Measurements from ENCODE around the gene LRRC57. TPM values are rescaled to one million over a fixed set of nuclear protein-coding genes. Genes with fewer than 3 reads are reported as not detected.

The LRRC57 gene
- total and polyA plus RNA-seq, 2 of the 13 experiments (the other 11 are each of a cell fraction or from before 2014, with no cell fraction given): 5.8 to 14.8 TPM

- TF ChIP-seq ZNF292 (CRISPR knock-in tag; IDR thresholded peaks at IDR 0.05; ENCODE audit: borderline replicate concordance, low read depth) (no peak; the same call in 1 of the 2 replicates), ZNF329 (CRISPR knock-in tag; IDR thresholded peaks at IDR 0.05; ENCODE audit: low read depth) (no peak), SALL1 (CRISPR knock-in tag; IDR thresholded peaks at IDR 0.05) (peak; percentile 68), NKX3-1 (CRISPR knock-in tag; IDR thresholded peaks at IDR 0.05) (peak; percentile 80), HDAC1 (CRISPR knock-in tag; IDR thresholded peaks at IDR 0.05) (peak; percentile 98)
Observed at GRCh38 chr15:42548249-42549031, at the start of gene LRRC57, which contains the start of gene HAUS2 (continued).

- no peak overlapping the region for H3K4me2 ChIP-seq (ENCODE audit: low read depth, low read length)
- in situ Hi-C loops (cut with HindIII; ENCODE audit: extremely low pct_ligation_motif_present, low pct_unique_long_range_greater_than_20kb) (no loop called here), intact Hi-C loops (cut with micrococcal nuclease; ENCODE audit: unreplicated experiment) (no loop called here)
- CTCF ChIA-PET (ENCODE audit: low intra/inter-chr PET ratio, low total read pairs): no interaction called here
- H3K27me3 ChIP-seq (ENCODE audit: control insufficient read depth in 1 of 2, insufficient read depth in 2 of 2, low read length in 2 of 2): no peaks in the 10 kb centered on the region
- no peaks in the 10 kb centered on the region for H4K20me1 ChIP-seq (ENCODE audit: insufficient read depth, low read length)
- 92% methylated on average over 4 of the region's 4 CpGs for WGBS (ENCODE audit: low lambda C conversion rate)
- H3K79me2 ChIP-seq (ENCODE audit: insufficient read depth, low read length): no peaks in the 10 kb centered on the region
- H3K36me3 ChIP-seq (replicated peaks in 1 of 2; ENCODE audit: control insufficient read depth in 1 of 2, insufficient read depth in 2 of 2, low read length in 2 of 2): no peaks in the 10 kb centered on the region
- H3K9ac ChIP-seq (ENCODE audit: insufficient read depth, low read depth, low read length): no peak overlapping the region
- peaks cover 15% of the 10 kb centered on the region for H3K4me1 ChIP-seq (ENCODE audit: insufficient read depth, low read length)
- H3K4me3 ChIP-seq (replicated peaks in 1 of 3; ENCODE audit: insufficient read depth in 1 of 3, low read depth in 2 of 3, low read length in 3 of 3): no peak overlapping the region
- ATAC-seq (no peak), FAIRE-seq (no peak), DNase-seq (ENCODE audit: low spot score) (no peak)
- H3K27ac ChIP-seq (ENCODE audit: extremely low read length, insufficient read depth, low read length): no peak overlapping the region
- no peak overlapping the region for H2AFZ ChIP-seq (ENCODE audit: low read length)
- no peaks in the 10 kb centered on the region for H3K9me3 ChIP-seq (ENCODE audit: low read length)
- POLR2A ChIA-PET: interaction anchor here (0.6 kb wide), 1 partner anchor 447 kb away, joined by 3 read pairs; no protein-coding TSS in a partner anchor
- no TSS peak for BruUV-seq (replicated peaks)
- TF ChIP-seq FOXA1 (IDR thresholded peaks at IDR 0.05): no peak
- TF ChIP-seq FOXA1 (CRISPR knock-in tag; IDR thresholded peaks at IDR 0.05): no peak
- no peak for TF ChIP-seq RAD51 (IDR thresholded peaks at IDR 0.05; ENCODE audit: borderline replicate concordance)
- TF ChIP-seq ZNF160 (CRISPR knock-in tag; IDR thresholded peaks at IDR 0.05): no peak
- no peak for TF ChIP-seq ZNF33A (CRISPR knock-in tag; IDR thresholded peaks at IDR 0.05; ENCODE audit: borderline replicate concordance)
- TF ChIP-seq ZNF274 (CRISPR knock-in tag; IDR thresholded peaks at IDR 0.05): no peak
- TF ChIP-seq GFI1 (CRISPR knock-in tag; IDR thresholded peaks at IDR 0.05; ENCODE audit: borderline replicate concordance): no peak
- TF ChIP-seq ZNF207 (IDR thresholded peaks at IDR 0.05; ENCODE audit: borderline replicate concordance): no peak
- TF ChIP-seq HNRNPL (IDR thresholded peaks at IDR 0.05; ENCODE audit: low read depth, low read length): no peak
- TF ChIP-seq PTBP1 (IDR thresholded peaks at IDR 0.05; ENCODE audit: low read depth, low read length, poor library complexity, severe bottlenecking): no peak
- TF ChIP-seq, protein P1, sequence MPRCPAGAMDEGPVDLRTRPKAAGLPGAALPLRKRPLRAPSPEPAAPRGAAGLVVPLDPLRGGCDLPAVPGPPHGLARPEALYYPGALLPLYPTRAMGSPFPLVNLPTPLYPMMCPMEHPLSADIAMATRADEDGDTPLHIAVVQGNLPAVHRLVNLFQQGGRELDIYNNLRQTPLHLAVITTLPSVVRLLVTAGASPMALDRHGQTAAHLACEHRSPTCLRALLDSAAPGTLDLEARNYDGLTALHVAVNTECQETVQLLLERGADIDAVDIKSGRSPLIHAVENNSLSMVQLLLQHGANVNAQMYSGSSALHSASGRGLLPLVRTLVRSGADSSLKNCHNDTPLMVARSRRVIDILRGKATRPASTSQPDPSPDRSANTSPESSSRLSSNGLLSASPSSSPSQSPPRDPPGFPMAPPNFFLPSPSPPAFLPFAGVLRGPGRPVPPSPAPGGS (CRISPR knock-in tag; IDR thresholded peaks at IDR 0.05): no peak
- no peak for TF ChIP-seq GATAD2A (CRISPR knock-in tag; IDR thresholded peaks at IDR 0.05)
- TF ChIP-seq, protein P2, sequence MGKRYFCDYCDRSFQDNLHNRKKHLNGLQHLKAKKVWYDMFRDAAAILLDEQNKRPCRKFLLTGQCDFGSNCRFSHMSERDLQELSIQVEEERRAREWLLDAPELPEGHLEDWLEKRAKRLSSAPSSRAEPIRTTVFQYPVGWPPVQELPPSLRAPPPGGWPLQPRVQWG (CRISPR knock-in tag; IDR thresholded peaks at IDR 0.05; ENCODE audit: borderline replicate concordance, low read depth): no peak
- TF ChIP-seq RARG (CRISPR knock-in tag; IDR thresholded peaks at IDR 0.05; ENCODE audit: low read depth): no peak
- no peak for TF ChIP-seq MTF2 (CRISPR knock-in tag; IDR thresholded peaks at IDR 0.05; ENCODE audit: borderline replicate concordance)
- no peak for TF ChIP-seq ZNF557 (CRISPR knock-in tag; IDR thresholded peaks at IDR 0.05)
- TF ChIP-seq DPF2 (CRISPR knock-in tag; IDR thresholded peaks at IDR 0.05; ENCODE audit: borderline replicate concordance, low read depth): no peak
- no peak for TF ChIP-seq HHEX (CRISPR knock-in tag; IDR thresholded peaks at IDR 0.05)
- no peak for TF ChIP-seq PLRG1 (conservative IDR thresholded peaks at IDR 0.05)
- no peak for TF ChIP-seq EHMT2 (IDR thresholded peaks at IDR 0.05; ENCODE audit: borderline replicate concordance, low read depth, low read length)
Observed at GRCh38 chr15:42595626-42596240, 47.1 kb upstream of the LRRC57 start.

All from HepG2 (cell line).